HG02885 (cell line): ENCODE data around the gene MXRA5.
"Not testable (repeated sequence)": the region's sequence is repeated elsewhere in the genome, so short reads cannot be mapped to it uniquely, and the experiment has no call there.

ENCODE experiments used
- ATAC-seq: cut with Tn5 transposase; IDR thresholded peaks from one replicate; pipeline ENCODE4 v1.9.1; 2021; ENCODE audit warnings: mild to moderate bottlenecking; ENCODE audit not compliant: unreplicated experiment, poor library complexity

The MXRA5 gene, protein sequence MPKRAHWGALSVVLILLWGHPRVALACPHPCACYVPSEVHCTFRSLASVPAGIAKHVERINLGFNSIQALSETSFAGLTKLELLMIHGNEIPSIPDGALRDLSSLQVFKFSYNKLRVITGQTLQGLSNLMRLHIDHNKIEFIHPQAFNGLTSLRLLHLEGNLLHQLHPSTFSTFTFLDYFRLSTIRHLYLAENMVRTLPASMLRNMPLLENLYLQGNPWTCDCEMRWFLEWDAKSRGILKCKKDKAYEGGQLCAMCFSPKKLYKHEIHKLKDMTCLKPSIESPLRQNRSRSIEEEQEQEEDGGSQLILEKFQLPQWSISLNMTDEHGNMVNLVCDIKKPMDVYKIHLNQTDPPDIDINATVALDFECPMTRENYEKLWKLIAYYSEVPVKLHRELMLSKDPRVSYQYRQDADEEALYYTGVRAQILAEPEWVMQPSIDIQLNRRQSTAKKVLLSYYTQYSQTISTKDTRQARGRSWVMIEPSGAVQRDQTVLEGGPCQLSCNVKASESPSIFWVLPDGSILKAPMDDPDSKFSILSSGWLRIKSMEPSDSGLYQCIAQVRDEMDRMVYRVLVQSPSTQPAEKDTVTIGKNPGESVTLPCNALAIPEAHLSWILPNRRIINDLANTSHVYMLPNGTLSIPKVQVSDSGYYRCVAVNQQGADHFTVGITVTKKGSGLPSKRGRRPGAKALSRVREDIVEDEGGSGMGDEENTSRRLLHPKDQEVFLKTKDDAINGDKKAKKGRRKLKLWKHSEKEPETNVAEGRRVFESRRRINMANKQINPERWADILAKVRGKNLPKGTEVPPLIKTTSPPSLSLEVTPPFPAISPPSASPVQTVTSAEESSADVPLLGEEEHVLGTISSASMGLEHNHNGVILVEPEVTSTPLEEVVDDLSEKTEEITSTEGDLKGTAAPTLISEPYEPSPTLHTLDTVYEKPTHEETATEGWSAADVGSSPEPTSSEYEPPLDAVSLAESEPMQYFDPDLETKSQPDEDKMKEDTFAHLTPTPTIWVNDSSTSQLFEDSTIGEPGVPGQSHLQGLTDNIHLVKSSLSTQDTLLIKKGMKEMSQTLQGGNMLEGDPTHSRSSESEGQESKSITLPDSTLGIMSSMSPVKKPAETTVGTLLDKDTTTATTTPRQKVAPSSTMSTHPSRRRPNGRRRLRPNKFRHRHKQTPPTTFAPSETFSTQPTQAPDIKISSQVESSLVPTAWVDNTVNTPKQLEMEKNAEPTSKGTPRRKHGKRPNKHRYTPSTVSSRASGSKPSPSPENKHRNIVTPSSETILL (N-terminal part only)

GRCh38 chrX:3346501-3347259 lies at the start of gene MXRA5:
TSS of gene MXRA5 (minus strand) at chrX:3346652. CDS start at chrX:3343833, 2,819 bp downstream.
- ATAC-seq = no peak

DNA sequence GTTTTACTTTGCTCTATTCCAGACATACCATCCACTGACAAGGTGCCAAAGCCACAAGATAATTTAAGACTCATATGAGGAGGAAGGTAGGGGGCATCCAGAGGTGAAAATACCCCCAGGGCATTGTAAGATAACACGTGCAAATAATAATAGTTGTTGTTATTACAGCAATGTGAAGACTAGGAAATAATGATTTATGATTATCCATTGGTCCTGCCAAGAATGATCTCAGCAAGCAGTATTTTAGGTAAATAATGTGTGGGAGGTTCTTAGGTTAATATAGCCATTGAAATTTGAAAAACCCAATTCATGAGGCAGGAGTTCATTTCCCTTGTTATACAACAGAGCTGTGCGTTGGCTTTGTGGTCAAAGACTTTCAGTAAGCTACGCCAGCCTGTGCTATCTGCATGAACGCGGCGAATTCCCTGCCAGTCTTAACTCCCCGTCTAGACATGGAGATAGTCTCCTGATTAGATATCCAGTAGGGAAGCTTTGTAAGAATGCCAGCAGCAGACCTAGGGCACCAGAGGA lies 47.2 kb upstream of the MXRA5 start:
- no peak for ATAC-seq

GRCh38 chrX:3393178-3393577 lies 46.7 kb upstream of the MXRA5 start:
- no peak for ATAC-seq

GRCh38 chrX:3388457-3388856 lies 42.0 kb upstream of the MXRA5 start:
- no peak for ATAC-seq

- no peak for ATAC-seq
Measured at GRCh38 chrX:3384327-3384726, 37.9 kb upstream of the MXRA5 start.

GRCh38 chrX:3380603-3381002 lies 34.2 kb upstream of the MXRA5 start:
- no peak for ATAC-seq

DNA sequence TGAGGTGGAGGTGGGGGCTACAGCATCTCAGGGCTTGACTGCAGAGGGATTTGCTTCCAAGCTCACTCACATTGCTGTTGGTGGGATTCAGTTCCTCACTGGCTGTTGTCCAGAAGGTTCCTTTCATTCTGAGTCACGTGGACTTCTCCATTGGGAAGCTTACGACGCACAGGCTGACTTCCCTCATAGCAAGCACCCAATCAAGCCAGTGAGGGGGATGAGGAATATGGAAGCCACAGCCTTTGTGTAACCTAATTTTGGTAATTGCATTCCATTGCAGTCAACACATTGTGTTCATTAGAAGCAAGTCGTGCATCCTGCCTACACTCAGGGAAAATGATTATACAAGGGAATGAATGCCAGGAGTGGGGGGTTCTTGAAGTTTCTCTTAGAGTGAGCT lies 32.7 kb upstream of the MXRA5 start:
- ATAC-seq = no peak

DNA sequence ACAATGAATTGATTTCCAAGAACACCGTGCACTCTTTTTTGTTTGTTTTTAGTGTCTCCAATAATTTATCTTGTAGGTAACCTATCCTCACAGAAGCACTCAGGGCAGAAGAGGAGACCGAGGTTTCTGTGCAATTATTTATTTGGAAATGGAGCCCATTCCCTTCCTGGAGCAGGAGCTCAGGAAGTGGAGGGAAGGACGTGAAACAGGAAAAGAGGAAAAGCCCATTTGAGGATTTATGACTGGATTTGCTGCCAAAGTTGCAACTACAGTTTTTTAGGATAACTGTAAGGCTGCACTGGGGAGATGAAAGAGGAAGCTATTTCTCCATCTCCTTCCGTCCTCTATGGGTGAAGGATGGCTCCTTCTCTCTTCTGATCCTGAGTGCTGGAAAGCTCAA lies 31.7 kb upstream of the MXRA5 start:
- no peak for ATAC-seq

DNA sequence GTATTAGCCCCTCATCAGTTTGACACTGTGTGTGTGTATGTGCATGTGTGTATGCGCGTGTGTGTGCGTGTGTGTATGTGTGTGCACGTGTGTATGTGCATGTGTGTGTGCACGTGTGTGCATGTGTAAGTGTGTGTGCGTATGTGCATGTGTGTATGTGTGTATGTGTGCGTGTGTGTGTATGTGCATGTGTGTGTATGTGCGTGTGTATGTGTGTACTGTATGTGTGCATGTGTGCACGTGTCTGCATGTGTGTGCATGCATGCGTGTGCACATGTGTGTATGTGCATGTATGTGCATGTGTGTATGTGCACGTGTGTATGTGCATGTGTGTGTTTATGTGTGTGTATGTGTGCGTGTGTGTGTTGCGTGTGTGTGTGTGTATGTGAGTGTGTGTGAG lies 31.1 kb upstream of the MXRA5 start:
- ATAC-seq = no peak

DNA sequence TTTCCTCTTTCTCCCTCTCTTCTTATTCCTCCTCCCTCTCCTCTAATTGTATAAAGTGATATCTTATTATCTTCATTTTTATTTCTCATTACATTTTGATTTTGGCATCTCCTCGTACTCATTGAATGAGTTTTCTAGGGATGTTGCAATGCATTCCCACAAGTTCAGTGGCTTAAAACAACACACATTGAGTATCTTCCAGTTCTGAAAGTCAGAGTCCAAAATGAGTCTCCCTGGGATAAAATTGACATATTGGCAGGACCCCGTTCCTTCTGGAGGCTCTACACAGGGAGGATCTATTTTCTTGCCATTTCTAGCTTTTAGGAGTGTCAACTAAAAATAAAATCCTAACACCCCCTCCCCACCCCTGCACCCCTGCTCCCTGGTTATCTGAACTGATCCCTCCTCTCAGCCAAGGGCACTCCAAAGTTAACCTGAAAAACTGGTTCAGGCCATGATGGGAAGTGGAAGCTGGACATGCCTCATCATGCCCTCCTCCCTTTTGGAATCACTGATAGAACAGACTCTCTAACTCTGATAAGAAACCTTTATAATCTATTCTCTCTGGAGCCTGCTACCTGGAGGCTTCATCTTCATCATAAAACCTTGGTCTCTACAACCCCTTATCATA lies 29.5 kb upstream of the MXRA5 start:
- ATAC-seq = not testable (repeated sequence)

DNA sequence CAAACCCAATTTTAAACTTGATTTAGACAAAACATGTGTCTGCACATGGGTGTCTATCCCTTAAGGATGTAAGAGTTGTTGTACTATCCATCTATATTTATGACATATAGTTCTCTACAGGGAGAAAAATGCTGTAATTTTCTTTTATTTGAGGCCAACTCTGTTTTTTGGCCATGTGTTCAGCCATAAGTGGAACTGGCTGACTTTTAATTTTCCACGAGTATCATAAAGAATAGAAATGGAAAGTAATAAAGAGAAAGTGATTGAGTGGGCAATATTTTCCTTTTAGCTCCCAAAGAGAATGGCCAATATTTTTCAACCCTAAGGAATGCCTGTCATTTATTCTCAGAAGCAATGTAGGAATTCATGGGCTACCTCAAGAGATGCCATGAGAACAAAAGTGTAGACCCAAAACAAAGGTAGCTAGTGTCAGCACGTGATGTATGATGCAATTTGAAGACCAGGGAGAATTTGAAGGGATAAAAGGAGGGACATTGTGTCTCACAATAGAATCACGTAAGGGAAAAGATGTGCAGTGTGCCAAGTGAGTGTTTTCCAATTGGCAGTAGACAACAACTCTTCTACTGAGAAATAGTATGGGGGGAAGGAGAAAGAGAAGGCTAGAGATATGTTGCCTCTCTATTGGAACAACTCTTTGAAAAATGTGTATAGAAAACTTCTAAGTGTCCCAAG lies 27.8 kb upstream of the MXRA5 start:
- no peak for ATAC-seq

- no peak for ATAC-seq
Measured at GRCh38 chrX:3371163-3371562, 24.7 kb upstream of the MXRA5 start.

DNA sequence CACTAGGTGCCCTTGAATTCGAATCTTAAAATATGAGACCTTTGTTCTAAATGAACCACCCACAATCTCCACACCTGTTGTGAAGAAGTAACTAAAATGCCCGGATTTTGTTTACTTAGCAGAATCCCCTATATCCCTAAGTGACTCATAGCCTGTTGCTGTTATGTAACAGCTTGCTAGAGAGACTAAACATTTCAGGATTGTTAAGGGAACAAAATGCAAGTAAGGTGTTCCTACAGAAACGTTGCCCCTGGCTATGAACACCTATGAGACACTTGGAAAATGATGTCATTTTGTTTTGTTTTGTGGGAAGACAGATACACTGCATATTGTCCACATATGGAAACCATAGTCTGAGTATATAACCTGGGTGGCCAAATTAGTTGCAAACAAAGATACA lies 24.2 kb upstream of the MXRA5 start:
- no peak for ATAC-seq

GRCh38 chrX:3362956-3363355 lies 16.5 kb upstream of the MXRA5 start:
- no peak for ATAC-seq

- ATAC-seq = no peak
Measured at GRCh38 chrX:3360881-3361280, 14.4 kb upstream of the MXRA5 start.

- ATAC-seq = not testable (repeated sequence)
Measured at GRCh38 chrX:3352741-3353140, 6.3 kb upstream of the MXRA5 start.

DNA sequence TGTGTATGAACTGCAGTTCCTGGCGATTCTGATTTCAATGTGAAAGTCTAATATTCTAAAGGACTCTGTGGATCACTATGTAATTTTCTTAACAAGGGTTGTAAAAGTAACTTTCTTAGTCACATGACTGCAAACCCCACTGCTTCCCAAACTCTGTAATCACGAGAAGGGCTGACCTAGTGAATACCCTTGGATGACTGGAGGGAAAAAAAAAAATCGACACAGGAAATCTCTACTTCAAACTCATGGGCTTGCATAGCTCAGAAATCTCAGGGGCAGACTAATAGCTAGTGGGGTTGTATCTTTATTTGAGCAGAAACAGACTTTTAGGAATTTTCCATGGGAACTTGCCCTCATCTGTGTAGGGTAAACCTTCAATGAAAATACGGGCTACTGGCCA lies 4.8 kb upstream of the MXRA5 start:
- ATAC-seq = no peak

- no peak for ATAC-seq
Measured at GRCh38 chrX:3348191-3348590, 1.7 kb upstream of the MXRA5 start.
